HG03095 (cell line): ENCODE data around the gene IHH.

Source experiments
- ATAC-seq: cut with Tn5 transposase; IDR thresholded peaks from one replicate; pipeline ENCODE4 v1.9.1; 2021; ENCODE audit warnings: moderate library complexity; ENCODE audit not compliant: unreplicated experiment

The IHH gene

DNA sequence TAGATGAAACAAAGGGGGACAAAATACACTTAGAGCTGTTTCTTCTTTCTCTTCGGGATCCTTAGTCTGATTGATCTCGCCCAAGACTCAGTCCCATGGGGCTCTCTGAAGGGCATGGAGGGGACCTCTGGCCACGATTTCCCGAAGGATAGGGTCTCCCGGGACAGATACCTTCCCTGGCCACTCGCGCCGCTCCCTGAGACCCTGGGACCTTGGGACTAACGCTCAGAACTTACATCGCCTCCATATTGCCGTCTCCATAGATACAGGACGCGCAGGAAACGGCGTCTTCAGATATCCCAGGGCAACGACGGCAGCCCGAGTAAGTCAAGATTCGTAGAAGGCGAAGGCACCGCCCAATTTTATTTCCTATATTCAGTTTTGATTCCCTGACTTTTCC, 19.5 kb downstream of the IHH start, which contains the start of gene CFAP65:
Gene CFAP65, minus strand, starts transcription at position 265 of the 400 bp plus-strand sequence. CDS start 2,468 bp downstream, outside the sequence.
- ATAC-seq: no peak

DNA sequence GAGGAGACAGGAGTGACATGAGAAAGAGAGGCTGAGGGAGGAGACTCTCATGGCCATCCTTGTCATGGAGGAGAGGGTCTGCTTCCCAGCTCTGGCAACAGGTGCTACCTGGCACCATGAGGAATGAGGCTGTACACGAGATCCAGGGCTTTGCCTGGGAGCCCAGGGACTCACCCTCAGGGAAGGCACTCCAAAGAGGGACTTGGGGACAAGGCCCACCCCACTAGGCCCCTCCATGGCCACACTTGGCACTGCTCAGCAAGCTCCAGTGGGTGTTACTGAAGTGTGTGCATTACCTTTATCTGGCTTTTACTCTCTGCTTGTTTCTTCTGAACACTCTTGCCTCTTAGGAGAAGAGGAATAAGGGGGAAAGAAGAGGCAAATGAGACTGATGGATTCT, 22.1 kb downstream of the IHH start:
- ATAC-seq: no peak

DNA sequence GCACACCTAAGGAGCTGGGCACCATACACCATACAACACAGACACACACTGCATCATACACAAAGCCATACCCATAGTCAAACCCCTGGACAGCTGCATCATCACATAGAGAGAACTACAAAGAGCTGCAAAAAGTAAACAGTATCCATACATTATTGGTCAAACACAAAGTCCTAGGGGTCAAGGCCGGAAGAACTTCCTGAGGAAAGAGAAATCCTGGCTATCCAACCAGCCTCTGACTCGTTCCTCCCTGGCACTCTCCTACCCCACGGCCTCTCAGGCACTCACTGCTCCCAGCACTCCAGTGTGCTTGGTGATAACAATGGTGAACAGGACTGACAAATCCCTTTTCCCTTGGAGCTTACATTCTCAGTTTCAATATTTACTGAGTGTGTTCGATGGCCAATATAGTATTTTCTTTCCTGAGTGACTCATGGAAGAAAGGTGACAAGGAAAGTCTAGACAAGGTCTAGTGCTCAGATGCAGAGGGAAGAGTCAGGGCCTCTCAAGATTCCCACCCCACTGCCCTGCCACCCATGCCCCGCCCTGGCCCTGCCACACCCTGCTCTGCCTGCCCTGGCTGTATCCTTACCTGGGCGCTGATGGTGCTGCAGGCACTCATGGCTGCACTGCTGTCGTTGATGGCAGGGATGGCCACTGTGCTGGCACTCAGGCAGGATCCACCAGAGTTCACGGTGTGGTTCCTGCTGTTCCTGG, 22.8 kb downstream of the IHH start:
- ATAC-seq: no peak

DNA sequence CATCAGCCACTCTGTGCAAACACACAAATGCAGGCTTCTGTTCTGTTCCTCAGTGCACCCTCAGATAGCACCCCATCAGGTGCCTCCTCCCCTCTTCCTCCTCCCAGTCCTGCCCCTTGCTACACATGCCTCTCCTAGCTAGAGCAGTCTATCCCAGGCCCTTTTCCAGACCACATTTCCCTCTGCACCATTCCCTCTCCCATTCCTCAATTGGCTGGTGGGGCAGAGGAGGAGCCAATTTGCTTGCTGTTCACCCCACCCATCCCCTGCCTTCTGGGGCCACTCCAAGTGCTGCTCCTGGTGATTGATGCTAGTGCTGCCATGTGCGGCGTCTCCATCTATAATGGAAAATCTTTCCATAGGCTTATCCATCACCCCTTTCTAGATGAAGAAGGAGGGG, 24.8 kb downstream of the IHH start:
- no peak for ATAC-seq

DNA sequence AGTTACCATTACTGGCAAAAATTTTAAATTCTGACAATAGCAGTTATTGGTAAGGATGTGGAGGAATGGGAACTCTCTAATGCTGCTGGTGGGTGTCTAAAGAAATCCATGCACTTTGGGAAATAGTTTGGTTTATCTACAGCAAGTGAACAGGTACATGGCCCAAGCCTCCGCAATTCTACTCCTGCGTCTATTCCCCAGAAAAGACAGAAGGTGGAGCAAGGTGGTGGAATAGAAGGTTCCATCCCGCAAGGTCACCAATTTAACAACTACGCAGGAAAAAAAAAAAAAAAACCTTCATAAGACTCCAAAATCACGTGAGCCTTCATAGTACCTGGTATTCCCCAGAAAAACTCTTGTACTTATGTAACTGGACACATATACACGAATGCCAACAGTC, 25.9 kb downstream of the IHH start:
- no peak for ATAC-seq

DNA sequence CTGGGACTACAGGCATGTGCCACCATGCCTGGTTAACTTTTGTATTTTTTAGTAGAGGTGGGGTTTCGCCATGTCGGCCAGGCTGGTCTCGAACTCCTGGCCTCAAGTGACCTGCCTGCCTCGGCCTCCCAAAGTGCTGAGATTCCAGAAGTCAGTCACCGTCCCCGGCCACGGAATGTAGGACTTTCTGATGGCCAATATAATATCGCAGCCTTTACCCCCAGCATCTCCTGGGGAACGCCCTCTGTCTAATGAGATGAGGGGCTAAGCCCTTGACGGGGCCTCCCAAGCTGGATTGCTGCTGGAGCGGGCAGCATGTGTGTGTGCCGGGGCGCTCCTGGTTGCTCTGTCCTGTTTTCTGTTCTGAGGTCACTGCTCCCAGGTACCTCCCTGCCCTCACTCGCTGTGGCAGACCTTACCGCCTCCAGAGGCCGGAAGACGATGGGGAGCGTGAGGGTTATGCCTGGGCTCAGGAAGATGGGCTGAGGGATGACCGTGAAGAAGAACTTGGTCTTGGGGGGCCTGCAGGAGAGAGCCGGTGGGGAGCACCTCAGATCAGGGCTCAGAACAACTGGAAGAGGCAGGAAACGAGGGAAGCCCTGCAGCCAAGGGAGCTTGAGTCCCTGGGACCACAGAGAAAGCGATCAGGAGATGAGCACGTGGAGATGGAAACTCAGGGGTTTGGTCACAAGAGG, 28.5 kb downstream of the IHH start:
- no peak for ATAC-seq

DNA sequence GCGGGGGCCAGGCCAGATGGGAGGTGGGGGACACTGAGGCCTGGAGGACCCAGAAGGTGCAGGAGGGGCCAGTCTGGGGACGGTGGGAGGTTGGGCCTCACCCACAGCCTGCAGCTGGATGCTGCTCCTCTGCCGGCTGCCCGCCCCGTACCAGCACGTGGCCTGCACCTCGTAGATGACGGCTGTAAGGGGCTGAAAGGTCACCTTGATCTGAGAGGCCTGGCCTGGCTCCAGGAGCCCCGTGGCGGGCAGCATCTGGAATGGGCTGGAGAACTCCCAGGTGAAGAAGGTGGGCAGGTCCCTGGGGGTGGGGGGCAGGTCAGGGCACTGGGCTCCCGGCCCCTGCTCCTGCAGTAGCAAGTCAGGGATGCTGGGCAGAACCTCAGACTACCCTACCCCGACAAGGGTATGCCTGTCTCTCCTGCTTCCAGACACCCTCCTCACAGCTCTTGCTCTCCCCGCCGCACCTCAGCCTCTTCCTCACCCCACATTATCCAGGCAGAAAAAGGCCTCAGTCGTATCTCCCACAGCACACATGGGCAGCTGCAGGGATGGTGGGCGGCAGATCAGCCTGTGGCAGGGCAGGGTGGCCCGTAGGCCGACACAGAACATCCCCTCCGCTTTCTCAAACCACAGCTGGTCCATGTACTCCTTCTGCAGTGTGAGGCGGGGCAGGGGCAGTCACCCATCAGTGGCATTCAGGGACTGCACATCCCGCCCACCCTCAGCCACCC, 29.5 kb downstream of the IHH start:
- no peak for ATAC-seq

DNA sequence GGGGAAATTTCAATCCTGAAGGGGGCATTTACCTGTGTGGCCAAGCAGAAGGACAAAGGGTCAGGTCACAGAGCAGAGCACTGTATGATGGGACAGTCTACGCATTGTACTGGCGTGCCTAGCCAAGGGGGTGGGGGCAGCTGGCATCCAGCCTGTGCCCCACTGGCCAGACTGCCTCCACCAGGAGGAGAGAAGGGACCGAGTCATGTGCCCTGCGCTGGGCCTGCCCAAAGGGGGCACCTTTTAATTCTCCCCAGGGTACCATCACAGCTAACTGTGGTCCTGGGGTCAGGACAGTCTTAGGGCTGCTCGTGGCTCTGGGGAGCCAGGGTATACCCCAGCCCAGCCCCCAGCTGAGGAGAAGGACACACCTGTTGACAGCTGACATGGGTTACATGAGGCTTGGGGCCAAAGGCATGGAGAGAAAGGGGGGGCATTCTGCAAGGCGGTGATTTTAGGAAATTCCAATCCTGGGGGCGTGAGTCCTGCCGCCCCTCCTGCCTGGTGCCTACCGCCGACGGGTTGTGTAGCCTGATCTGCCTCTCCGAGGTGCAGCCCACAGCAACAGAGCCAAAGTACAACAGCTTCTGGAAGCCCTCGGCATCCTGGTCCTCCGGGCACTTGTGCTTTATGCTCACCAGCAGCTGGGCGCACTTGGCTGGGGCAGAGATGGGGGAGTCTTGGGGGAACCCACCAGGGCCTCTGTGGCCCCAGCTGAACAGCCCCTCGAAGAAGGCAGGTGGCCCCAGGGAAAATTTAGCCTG, 30.4 kb downstream of the IHH start:
- no peak for ATAC-seq

DNA sequence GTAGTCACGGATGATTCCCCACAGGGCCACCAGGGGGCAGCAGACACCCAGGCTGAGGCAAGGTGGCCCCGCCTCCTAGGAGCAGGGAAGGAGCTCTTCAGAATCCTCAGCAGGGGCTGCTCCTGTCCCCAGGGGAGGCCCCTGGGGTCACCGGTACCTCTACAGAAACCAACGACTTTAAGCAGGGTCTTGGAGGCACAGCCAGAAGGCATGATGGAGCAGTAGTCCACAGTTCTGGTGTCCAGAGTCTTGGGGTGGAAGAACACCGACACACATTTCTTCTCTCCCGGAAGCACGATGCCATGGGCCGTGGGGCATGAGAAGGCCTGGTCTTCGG, 30.9 kb downstream of the IHH start:
- no peak for ATAC-seq

DNA sequence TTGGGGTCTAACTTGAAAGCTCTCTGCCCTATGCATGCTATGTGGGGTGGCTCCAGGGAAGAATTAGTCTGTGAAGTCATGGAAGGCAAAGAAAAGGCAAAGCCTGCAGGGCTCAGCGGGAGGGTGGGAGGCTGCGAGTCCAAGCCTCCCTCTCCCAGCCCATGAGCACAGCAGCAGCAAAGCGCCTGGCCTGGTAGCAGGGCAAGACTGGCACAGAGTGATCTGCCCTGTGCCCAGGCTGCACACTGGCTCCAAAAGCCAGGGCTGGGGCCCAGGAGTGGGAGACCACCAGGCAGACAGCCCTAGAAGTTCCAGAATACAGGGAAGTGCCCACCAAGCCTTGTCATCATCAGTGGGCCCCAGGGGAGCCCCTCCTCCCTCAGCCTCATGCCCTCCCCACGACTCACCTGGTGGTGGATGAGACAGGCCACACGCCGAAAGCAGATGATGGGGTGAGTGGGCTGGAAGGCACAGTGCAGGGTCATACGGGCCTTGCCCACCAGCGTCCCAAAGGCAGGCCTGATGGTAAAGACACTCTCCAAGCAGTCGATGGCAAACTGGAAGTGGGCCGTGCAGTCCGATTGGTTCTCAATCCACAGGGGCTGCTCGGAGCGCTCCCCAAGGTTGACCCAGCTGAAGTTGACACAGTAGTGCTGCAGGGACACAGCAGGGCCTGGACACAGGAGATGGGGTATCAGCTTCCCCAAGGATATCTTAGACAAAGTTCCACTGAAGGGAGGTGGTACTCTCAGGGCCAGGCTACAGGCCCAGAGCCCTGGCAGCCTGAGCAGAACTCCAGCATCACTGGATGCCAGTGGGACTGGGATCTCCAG, 31.5 kb downstream of the IHH start:
- ATAC-seq: no peak

DNA sequence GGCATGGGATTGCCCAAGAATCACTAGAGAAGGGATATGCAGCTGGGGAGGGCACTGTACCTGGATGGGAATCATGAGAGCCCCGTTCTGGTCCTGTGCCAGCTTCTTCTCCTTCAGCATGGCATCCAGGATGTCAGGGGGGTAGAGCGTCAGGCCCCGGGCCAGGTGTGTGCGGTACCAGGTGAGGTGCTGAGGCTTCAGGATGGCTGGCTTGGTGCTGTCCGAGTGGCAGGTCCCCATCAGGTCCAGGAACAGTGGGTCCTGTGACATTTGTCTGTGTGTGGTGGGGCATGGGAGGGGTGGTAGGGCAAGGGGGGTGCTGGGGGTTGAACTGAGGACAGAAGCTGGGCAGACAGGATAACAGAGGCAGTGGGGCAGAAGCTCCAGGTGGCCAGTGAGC, 32.6 kb downstream of the IHH start:
- ATAC-seq: no peak

DNA sequence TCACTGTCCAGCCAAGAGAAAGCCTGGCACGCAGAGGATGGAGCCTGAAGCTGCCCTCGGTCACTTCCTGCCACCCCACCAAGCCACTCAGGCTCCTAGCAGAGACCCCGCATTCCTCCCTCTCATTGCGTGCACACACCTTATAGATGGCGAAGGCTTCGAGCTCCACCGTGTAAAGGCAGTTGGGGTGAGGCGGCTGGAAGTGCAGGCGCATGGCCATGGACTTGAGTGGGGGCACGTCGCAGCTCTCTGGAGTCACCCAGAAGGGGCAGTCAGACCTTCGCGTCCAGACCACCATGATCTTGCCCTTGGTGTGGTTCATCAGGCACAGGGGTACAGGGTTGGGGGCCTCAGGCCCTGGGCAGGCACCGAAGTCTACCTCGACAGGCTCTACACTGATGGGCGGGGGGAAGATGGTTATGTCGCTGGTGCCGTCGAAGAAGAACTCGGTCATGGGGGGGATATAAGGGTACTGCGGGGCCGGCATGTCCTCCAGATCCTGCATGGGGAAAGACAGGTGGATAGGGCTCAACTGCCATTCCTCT, 33.1 kb downstream of the IHH start:
- no peak for ATAC-seq

DNA sequence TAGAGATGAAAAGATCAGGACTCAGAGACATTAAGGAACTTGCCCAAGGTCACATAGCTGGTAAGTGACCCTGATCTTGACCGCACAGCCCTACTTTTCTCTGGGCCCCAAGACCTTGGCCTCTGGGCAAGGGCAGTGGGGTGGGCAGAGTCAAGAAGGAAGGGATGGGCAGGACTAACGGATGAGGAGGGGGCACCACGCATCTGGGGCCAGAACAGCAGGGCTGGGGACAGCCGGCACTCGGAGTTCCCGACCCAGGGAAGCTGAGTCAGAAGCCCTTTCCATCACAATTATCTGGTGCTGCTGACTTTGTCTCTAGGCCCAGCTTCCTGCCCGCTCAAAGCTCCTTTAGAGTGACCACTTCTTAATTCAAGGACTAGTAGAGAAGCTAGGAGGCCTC, 33.8 kb downstream of the IHH start:
- no peak for ATAC-seq

DNA sequence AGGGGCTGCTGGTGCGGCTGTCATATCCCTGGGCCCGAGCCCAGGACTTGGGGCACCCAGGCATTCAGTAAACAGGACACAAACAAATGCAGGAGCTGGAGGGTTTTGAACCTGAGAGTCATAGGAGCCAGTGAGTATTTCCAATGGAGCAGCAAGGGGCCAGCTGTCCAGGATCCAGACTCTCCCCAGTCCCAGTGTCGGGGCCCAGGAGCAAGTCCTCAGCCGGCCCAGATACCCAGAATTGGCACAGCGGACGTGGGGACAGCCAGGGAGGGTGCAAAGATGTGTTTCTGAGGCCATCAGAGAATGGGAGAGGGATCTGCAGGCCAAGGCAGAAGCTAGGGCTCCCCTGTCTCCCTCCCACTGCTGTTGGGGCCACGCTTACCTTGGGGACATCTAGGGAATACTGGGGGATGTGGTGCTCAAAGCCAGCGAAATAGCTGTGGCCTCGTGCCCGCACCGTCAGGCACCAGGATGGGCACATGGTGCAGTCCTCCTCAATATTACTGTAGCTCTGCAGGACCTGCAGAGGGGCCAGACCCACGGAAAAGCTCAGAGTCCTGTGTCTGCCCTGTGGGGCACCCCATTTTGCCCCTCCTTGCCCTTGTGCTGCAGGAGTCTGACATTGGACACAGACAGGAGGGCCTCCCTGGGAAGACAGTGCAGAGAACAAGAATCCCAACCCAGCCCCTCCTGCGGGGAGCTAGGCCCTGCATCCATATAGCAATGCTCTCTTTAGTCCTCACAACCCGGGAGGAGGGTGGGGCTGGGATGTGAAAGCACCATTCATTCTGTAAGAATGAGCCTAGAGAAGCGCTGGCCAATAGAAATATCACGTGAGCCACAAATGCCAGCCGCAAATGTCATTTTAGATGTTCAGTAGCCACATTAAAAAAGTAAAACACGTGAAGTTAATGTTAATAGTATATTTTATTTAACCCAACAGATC, 34.8 kb downstream of the IHH start:
- no peak for ATAC-seq

DNA sequence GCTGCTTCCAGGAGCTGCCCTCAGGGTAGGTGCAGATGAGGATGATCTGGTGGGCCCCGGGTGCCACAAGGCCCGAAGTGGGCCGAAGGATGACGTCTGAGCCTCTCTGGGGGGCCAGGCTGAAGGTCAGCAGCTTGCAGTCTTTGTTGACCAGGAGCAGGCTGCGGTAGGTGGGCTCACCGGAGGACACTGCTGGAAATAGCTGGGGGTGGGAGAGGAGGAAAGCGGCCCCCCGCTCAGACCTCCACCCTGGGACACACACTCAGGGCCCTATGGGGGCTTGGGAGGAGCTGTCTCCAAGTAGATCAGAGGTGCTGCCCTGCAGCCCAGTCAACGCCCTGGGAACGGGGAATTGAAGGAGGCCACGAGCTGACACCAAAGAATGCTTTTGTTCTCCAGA, 36.7 kb downstream of the IHH start:
- ATAC-seq: no peak

DNA sequence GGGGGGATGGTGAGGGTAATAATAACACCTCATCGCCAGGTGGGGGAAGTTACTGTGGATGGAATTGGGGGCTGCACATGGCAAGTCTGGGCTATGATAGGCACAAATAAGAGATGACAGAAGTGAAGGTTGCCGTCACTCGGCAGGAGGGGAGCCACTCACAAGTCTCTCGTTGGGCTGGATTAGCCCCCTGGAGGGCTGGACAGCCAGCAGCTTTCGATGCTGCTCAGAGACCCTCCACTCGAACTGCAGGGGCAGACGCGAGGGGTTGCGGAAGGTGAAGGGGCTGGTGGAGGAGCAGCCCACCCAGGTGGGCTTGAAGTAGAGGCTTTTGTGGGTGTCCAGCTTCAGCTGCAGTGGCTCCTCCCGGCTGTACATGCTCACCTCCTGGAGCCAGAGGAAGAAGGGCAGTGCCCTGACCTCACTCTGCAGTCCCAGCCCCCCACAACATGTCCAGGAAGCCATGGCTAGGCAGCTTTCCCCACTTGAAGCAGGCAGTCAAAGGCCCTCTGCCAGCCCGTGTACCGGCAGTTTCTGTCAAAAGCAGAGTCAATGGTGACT, 37.6 kb downstream of the IHH start:
- ATAC-seq: no peak

DNA sequence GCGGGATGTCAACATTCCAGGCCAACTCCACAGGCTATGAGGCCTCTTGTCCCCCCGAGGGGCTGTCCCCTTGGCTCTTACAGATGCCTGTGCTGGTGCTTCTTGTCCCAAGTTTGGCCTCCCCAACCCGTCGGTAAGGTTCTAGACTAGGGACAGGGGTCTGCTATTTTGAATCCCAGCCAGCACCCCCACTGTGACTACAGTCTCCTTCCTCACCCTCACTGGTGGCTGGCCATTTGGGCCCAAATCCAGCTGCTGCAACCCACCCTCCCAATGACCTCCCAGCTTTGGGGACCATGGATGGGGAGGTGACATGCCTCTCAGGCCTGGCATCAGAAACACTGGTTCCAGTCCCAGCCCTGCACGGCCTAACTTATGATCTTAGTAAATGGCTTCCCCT, 38.1 kb downstream of the IHH start:
- ATAC-seq: no peak

DNA sequence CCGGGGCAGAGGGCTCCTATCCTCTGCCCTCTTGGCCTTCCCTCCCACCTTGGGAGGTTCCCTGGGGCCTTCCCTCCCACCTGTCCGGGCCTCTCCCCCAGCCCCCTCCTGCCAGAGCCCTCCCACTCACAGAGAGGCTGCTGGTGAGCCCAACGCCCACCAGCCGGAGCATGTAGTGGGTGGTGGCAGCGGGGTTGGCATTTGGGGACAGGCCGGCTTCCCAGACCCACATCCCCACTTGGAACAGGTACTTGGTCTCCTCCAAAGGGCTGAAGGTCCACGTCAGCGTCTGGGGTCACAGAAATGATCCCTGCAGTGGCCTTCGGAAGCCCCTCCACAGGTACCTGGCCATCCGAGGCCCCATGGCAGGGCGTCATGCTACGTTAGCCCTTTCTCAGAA, 38.7 kb downstream of the IHH start:
- no peak for ATAC-seq

DNA sequence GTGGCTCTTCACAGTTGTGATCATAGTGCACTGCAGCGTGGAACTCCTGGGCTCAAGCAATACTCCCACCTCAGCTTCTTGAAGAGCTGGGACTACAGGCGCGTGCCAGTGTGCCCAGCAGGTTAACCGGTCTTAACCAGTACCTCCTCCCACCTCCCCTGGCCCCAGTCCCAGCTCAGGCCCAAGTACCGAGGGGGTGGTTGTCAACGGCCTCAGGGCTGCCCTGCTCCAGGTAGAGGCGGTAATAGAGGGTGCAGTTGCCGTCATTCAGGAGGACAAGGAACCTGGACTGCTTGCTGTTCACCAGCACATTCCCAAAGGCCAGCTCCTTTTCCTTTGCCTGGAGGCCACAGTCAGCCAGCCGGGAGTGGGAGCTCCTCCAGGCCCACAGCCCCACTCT, 39.1 kb downstream of the IHH start:
- no peak for ATAC-seq
